MM.1S (cell line): ENCODE results near the gene DHRS2.

Source experiments
- DNase-seq: peaks from one replicate; pipeline ENCODE4 v3.0.0-alpha.2; 2015
- H2AFZ ChIP-seq: fragments of 300-600 bp; sonication (generic); 2 replicates; pipeline ENCODE4 v1.6.0; 2016; ENCODE audit warnings: antibody characterized with exemption, low read length
- H3F3A ChIP-seq: fragments of 300-600 bp; sonication (generic); 2 replicates; pipeline ENCODE4 v1.6.1; 2016; ENCODE audit warnings: mild to moderate bottlenecking, antibody characterized with exemption, low read length, moderate library complexity, mixed read lengths; ENCODE audit not compliant: insufficient read depth
- H3K27ac ChIP-seq: fragments of 300-600 bp; sonication (generic); 2 replicates; pipeline ENCODE4 v1.5.1; 2016; ENCODE audit warnings: mild to moderate bottlenecking, low read length
- H3K27me3 ChIP-seq: fragments of 300-600 bp; sonication (generic); replicated peaks from 2 replicates; pipeline ENCODE4 v1.6.0; 2016; ENCODE audit warnings: low read length; ENCODE audit not compliant: insufficient read depth
- H3K36me3 ChIP-seq: fragments of 300-600 bp; sonication (generic); replicated peaks from 2 replicates; pipeline ENCODE4 v1.6.1; 2016; ENCODE audit warnings: mild to moderate bottlenecking, low read length, mixed read lengths; ENCODE audit not compliant: insufficient read depth
- H3K4me1 ChIP-seq: fragments of 300-600 bp; sonication (generic); 2 replicates; pipeline ENCODE4 v1.6.1; 2016; ENCODE audit warnings: low read length, mixed read lengths
- H3K4me2 ChIP-seq: fragments of 300-600 bp; sonication (generic); 2 replicates; pipeline ENCODE4 v1.6.0; 2016; ENCODE audit warnings: low read depth, low read length
- H3K4me3 ChIP-seq: fragments of 300-600 bp; sonication (generic); 2 replicates; pipeline ENCODE4 v1.5.1; 2016; ENCODE audit warnings: low read length, mixed read lengths
- H3K79me2 ChIP-seq: fragments of 300-600 bp; sonication (generic); 2 replicates; pipeline ENCODE4 v1.6.1; 2016; ENCODE audit warnings: mixed run types, low read length, mixed read lengths
- H3K9ac ChIP-seq: fragments of 300-600 bp; sonication (generic); 2 replicates; pipeline ENCODE4 v1.6.1; 2016; ENCODE audit warnings: low read length, mixed read lengths
- H3K9me2 ChIP-seq: fragments of 300-600 bp; sonication (generic); replicated peaks from 2 replicates; pipeline ENCODE4 v1.6.1; 2016; ENCODE audit warnings: mild to moderate bottlenecking, low read length, mixed read lengths; ENCODE audit not compliant: insufficient read depth
- H3K9me3 ChIP-seq: fragments of 300-600 bp; sonication (generic); replicated peaks from 2 replicates; pipeline ENCODE4 v1.6.1; 2016; ENCODE audit warnings: mild to moderate bottlenecking, low read length, mixed read lengths; ENCODE audit not compliant: insufficient read depth
- H4K20me1 ChIP-seq: fragments of 300-600 bp; sonication (generic); 2 replicates; pipeline ENCODE4 v1.6.1; 2016; ENCODE audit warnings: mild to moderate bottlenecking, low read length, moderate library complexity, mixed read lengths; ENCODE audit not compliant: insufficient read depth
- CTCF ChIP-seq: fragments of 300-600 bp; sonication (generic); IDR thresholded peaks from 2 replicates; pipeline ENCODE4 v1.5.1; 2016; ENCODE audit warnings: antibody characterized with exemption, low read length, mixed read lengths
- EZH2 ChIP-seq: fragments of 300-600 bp; sonication (generic); optimal IDR thresholded peaks from 2 replicates; pipeline ENCODE3; 2017; ENCODE audit warnings: low read depth, mild to moderate bottlenecking, antibody characterized with exemption, low read length, mixed read lengths
- EZH2phosphoT487 ChIP-seq: fragments of 300-600 bp; sonication (generic); IDR thresholded peaks from 2 replicates; pipeline ENCODE4 v1.6.1; 2018; ENCODE audit warnings: antibody characterized with exemption, low read length

DHRS2 gene, protein sequence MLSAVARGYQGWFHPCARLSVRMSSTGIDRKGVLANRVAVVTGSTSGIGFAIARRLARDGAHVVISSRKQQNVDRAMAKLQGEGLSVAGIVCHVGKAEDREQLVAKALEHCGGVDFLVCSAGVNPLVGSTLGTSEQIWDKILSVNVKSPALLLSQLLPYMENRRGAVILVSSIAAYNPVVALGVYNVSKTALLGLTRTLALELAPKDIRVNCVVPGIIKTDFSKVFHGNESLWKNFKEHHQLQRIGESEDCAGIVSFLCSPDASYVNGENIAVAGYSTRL

GRCh38 chr14:23636317-23637211, at the start of gene DHRS2:
TSS of gene DHRS2 (plus strand) at chr14:23636364. CDS start at chr14:23638865, 2,501 bp downstream.
- H3K4me3 ChIP-seq: no peak within 1 kb of the TSS
- no peak for DNase-seq
- H3K4me1 ChIP-seq: no peaks in the 10 kb centered on the region
- H2AFZ ChIP-seq: no peak within 1 kb of the TSS
- no peak within 1 kb of the TSS for H3K9ac ChIP-seq
- H3K27ac ChIP-seq: no peak within 1 kb of the TSS
- H3K4me2 ChIP-seq: no peak within 1 kb of the TSS
- no peaks in the 10 kb centered on the region for H3K9me3 ChIP-seq
- TF ChIP-seq CTCF: no peak
- TF ChIP-seq EZH2: no peak
- TF ChIP-seq EZH2phosphoT487: no peak
- no peaks in the 10 kb centered on the region for H3K27me3 ChIP-seq
- no peaks in the 10 kb centered on the region for H3K9me2 ChIP-seq
- no peaks in the 10 kb centered on the region for H3F3A ChIP-seq
- no peaks in the 10 kb centered on the region for H3K79me2 ChIP-seq
- no peaks in the 10 kb centered on the region for H4K20me1 ChIP-seq
- no peaks in the 10 kb centered on the region for H3K36me3 ChIP-seq

- no peak overlapping the region for H3K9ac ChIP-seq
- H3K9me3 ChIP-seq: no peaks in the 10 kb centered on the region
- H3K4me2 ChIP-seq: no peak overlapping the region
- peak; percentile 55 for DNase-seq
- H3K27ac ChIP-seq: no peak overlapping the region
- TF ChIP-seq EZH2: no peak
- TF ChIP-seq CTCF: peak; percentile 62
- TF ChIP-seq EZH2phosphoT487: no peak
- no peaks in the 10 kb centered on the region for H3K27me3 ChIP-seq
- H3F3A ChIP-seq: no peaks in the 10 kb centered on the region
- no peaks in the 10 kb centered on the region for H3K9me2 ChIP-seq
- no peaks in the 10 kb centered on the region for H3K79me2 ChIP-seq
- H2AFZ ChIP-seq: no peak overlapping the region
- H3K4me3 ChIP-seq: no peak overlapping the region
- H3K36me3 ChIP-seq: no peaks in the 10 kb centered on the region
- peaks cover 2% of the 10 kb centered on the region; the same call in 1 of the 2 replicates for H3K4me1 ChIP-seq
- H4K20me1 ChIP-seq: no peaks in the 10 kb centered on the region
These were observed 47.1 kb upstream of the DHRS2 start for GRCh38 chr14:23588884-23589598.

DNA sequence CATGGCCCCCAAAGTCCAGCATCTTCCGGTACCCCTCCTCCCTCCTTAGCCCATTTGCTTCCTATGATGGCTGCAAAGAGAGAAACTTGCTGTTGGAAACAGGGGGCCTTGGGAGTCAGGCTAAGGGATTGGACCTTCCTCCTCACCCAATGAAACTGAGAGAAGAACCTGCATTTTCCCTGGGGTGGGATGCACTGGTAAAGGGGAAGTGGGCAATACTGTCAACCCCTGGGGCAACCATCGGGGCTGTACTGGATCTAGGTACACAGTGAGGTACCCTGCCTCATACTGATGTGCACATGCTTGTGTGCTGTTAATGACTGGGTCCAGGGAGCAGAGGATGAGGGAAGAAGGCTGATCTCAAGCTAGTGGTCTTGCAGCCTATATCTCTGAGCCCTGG, 46.6 kb upstream of the DHRS2 start:
- TF ChIP-seq EZH2: no peak
- no peak for TF ChIP-seq CTCF
- TF ChIP-seq EZH2phosphoT487: no peak
- H3K4me2 ChIP-seq: no peak overlapping the region
- no peaks in the 10 kb centered on the region for H3F3A ChIP-seq
- H3K27me3 ChIP-seq: no peaks in the 10 kb centered on the region
- H3K4me3 ChIP-seq: no peak overlapping the region
- peaks cover 2% of the 10 kb centered on the region; the same call in 1 of the 2 replicates for H3K4me1 ChIP-seq
- H3K9me2 ChIP-seq: no peaks in the 10 kb centered on the region
- no peak overlapping the region for H3K9ac ChIP-seq
- H2AFZ ChIP-seq: no peak overlapping the region
- H4K20me1 ChIP-seq: no peaks in the 10 kb centered on the region
- no peaks in the 10 kb centered on the region for H3K36me3 ChIP-seq
- no peaks in the 10 kb centered on the region for H3K79me2 ChIP-seq
- no peaks in the 10 kb centered on the region for H3K9me3 ChIP-seq
- H3K27ac ChIP-seq: no peak overlapping the region
- DNase-seq: no peak
